ENCODE results near the gene SRM.

- TF ChIP-seq, protein P1, sequence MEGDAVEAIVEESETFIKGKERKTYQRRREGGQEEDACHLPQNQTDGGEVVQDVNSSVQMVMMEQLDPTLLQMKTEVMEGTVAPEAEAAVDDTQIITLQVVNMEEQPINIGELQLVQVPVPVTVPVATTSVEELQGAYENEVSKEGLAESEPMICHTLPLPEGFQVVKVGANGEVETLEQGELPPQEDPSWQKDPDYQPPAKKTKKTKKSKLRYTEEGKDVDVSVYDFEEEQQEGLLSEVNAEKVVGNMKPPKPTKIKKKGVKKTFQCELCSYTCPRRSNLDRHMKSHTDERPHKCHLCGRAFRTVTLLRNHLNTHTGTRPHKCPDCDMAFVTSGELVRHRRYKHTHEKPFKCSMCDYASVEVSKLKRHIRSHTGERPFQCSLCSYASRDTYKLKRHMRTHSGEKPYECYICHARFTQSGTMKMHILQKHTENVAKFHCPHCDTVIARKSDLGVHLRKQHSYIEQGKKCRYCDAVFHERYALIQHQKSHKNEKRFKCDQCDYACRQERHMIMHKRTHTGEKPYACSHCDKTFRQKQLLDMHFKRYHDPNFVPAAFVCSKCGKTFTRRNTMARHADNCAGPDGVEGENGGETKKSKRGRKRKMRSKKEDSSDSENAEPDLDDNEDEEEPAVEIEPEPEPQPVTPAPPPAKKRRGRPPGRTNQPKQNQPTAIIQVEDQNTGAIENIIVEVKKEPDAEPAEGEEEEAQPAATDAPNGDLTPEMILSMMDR (conservative IDR thresholded peaks at IDR 0.05 in 1 of 2, IDR thresholded peaks at IDR 0.05 in 1 of 2; ENCODE audit: low read depth in 1 of 2, low read length in 2 of 2): no peak
- TF ChIP-seq EZH2 (IDR thresholded peaks at IDR 0.05; ENCODE audit: low read length, missing control alignments): no peak
Observed at GRCh38 chr1:11046270-11046566, 13.6 kb downstream of the SRM start.

All from fibroblast of lung (primary cell).